ENCODE results near the gene FAM9C.

DNA sequence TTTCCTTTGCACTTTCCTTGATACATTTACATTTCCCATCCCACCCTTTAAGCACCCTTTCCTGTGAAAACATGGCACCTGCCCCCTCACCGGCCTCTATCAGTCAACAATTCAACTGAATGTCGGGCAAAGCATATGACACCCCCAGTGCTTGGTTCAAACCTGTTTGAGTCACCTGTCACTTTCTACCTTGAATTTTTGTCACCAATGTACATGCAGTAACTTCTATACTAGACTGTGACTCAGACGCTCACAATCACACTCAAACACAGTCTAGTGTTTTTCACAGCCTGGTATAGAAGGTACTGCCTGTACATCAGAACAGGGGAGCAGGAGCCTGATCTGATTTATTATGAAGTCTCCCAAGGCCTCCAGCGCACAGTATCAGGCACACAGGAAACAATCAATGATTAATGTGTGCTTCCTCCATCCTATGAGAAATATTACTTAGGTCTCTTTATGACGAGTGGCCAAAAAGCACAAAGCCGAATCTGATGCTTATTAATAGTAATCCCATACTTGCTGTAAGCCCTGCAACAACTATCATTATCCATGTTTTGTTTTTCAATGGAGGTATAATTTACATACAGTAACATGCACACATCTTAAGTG, 49.2 kb upstream of the FAM9C start:
- TF ChIP-seq, protein P1, sequence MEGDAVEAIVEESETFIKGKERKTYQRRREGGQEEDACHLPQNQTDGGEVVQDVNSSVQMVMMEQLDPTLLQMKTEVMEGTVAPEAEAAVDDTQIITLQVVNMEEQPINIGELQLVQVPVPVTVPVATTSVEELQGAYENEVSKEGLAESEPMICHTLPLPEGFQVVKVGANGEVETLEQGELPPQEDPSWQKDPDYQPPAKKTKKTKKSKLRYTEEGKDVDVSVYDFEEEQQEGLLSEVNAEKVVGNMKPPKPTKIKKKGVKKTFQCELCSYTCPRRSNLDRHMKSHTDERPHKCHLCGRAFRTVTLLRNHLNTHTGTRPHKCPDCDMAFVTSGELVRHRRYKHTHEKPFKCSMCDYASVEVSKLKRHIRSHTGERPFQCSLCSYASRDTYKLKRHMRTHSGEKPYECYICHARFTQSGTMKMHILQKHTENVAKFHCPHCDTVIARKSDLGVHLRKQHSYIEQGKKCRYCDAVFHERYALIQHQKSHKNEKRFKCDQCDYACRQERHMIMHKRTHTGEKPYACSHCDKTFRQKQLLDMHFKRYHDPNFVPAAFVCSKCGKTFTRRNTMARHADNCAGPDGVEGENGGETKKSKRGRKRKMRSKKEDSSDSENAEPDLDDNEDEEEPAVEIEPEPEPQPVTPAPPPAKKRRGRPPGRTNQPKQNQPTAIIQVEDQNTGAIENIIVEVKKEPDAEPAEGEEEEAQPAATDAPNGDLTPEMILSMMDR (IDR thresholded peaks at IDR 0.05) = no peak
- no peak for TF ChIP-seq POLR2A (IDR thresholded peaks at IDR 0.05)

Data from heart left ventricle (tissue), 13 donors.